Calu3 (cell line): Measurements from ENCODE around the gene LRFN3. TPM values are rescaled to one million over a fixed set of nuclear protein-coding genes. Genes with fewer than 3 reads are reported as not detected.
"Not testable (repeated sequence)": the region's sequence is repeated elsewhere in the genome, so short reads cannot be mapped to it uniquely, and the experiment has no call there.

Experiments
- BruUV-seq: library from RNA; stranded (reverse); fragments of 400-500 nt; replicated peaks from 2 replicates; lab custom pipeline; 2021; lab: Mats Ljungman, UMichigan
- CTCF ChIA-PET: fragments of 300-600 bp; sonication (Branson Sonifier 250); formaldehyde crosslinking; loops from one replicate; lab custom pipeline; 2022; ENCODE audit warnings: antibody characterized with exemption; lab: Charles Lee
- DNase-seq: peaks from one replicate; pipeline ENCODE4 v3.0.0; 2022
- H3K27ac Mint-ChIP-seq: one replicate; pipeline ENCODE4 v1.8.0; 2022; ENCODE audit warnings: mixed read lengths; ENCODE audit not compliant: unreplicated experiment
- H3K27me3 Mint-ChIP-seq: one replicate; pipeline ENCODE4 v1.8.0; 2022; ENCODE audit warnings: mixed read lengths; ENCODE audit not compliant: unreplicated experiment
- H3K36me3 Mint-ChIP-seq: one replicate; pipeline ENCODE4 v1.8.0; 2022; ENCODE audit warnings: mild to moderate bottlenecking, moderate library complexity, mixed read lengths; ENCODE audit not compliant: insufficient read depth, unreplicated experiment
- H3K4me1 Mint-ChIP-seq: one replicate; pipeline ENCODE4 v1.8.0; 2022; ENCODE audit warnings: mild to moderate bottlenecking, low read depth, mixed read lengths; ENCODE audit not compliant: unreplicated experiment
- H3K4me3 Mint-ChIP-seq: one replicate; pipeline ENCODE4 v1.8.0; 2022; ENCODE audit warnings: mild to moderate bottlenecking, low read depth, moderate library complexity, mixed read lengths; ENCODE audit not compliant: unreplicated experiment
- H3K9me3 Mint-ChIP-seq: one replicate; pipeline ENCODE4 v1.8.0; 2022; ENCODE audit warnings: low read depth, mixed read lengths; ENCODE audit not compliant: unreplicated experiment
- CTCF ChIP-seq: fragments of 200-600 bp; IDR thresholded peaks from one replicate; pipeline ENCODE4 v1.8.0; 2022; ENCODE audit warnings: antibody characterized with exemption; ENCODE audit not compliant: unreplicated experiment
- intact Hi-C: fragments of 100-400 bp; cut with micrococcal nuclease; formaldehyde crosslinking; loops from one replicate; pipeline ENCODE4 v1.10.0; 2022; ENCODE audit not compliant: unreplicated experiment
- total RNA-seq: library from RNA; stranded (reverse); gene quantifications from 2 replicates; pipeline ENCODE4 v1.2.3, GENCODE V29; 2022

Gene LRFN3
- total RNA-seq, 1 experiment from 2014 or later: 18.5 TPM

GRCh38 chr19:35978271-35978670 lies 42.1 kb downstream of the LRFN3 start:
- Mint-ChIP-seq H3K9me3 (no peaks in the 10 kb centered on the region), H3K4me3 (no peak overlapping the region), H3K27ac (no peak overlapping the region), H3K36me3 (no peaks in the 10 kb centered on the region), H3K4me1 (no peaks in the 10 kb centered on the region), H3K27me3 (peaks cover 74% of the 10 kb centered on the region)
- BruUV-seq: no TSS peak
- intact Hi-C loops: no loop called here
- DNase-seq: no peak
- TF ChIP-seq CTCF: no peak
- CTCF ChIA-PET: interaction anchor here (2.0 kb wide), 1 partner anchor 11 kb away, joined by 4 read pairs; no protein-coding TSS in a partner anchor

GRCh38 chr19:35978832-35979365 lies 42.7 kb downstream of the LRFN3 start:
- no peak for TF ChIP-seq CTCF
- Mint-ChIP-seq H3K27me3 (peaks cover 74% of the 10 kb centered on the region), H3K27ac (no peak overlapping the region), H3K4me3 (no peak overlapping the region), H3K36me3 (no peaks in the 10 kb centered on the region), H3K9me3 (no peaks in the 10 kb centered on the region), H3K4me1 (no peaks in the 10 kb centered on the region)
- intact Hi-C loops: no loop called here
- CTCF ChIA-PET: no interaction called here
- BruUV-seq: no TSS peak
- DNase-seq: no peak

GRCh38 chr19:35980997-35981396 lies 44.8 kb downstream of the LRFN3 start:
- H3K4me3 Mint-ChIP-seq, intact Hi-C loops, DNase-seq, CTCF ChIA-PET, H3K36me3 Mint-ChIP-seq, H3K9me3 Mint-ChIP-seq, H3K4me1 Mint-ChIP-seq, BruUV-seq, H3K27ac Mint-ChIP-seq: not testable (repeated sequence)
- H3K27me3 Mint-ChIP-seq: peaks cover 87% of the 10 kb centered on the region

GRCh38 chr19:35983177-35983576 lies 47.0 kb downstream of the LRFN3 start:
- CTCF ChIA-PET: interaction anchor here (0.5 kb wide), 1 partner anchor 11 kb away, joined by 3 read pairs; no protein-coding TSS in a partner anchor
- no peak overlapping the region for H3K4me3 Mint-ChIP-seq
- no peak for TF ChIP-seq CTCF
- BruUV-seq: no TSS peak
- no peak overlapping the region for H3K27ac Mint-ChIP-seq
- intact Hi-C loops: no loop called here
- peaks cover 2% of the 10 kb centered on the region for H3K9me3 Mint-ChIP-seq
- H3K27me3 Mint-ChIP-seq: peaks cover 93% of the 10 kb centered on the region
- peaks cover 5% of the 10 kb centered on the region for H3K36me3 Mint-ChIP-seq
- DNase-seq: no peak
- H3K4me1 Mint-ChIP-seq: no peaks in the 10 kb centered on the region

- intact Hi-C loops: no loop called here
- Mint-ChIP-seq H3K9me3 (peaks cover 4% of the 10 kb centered on the region), H3K4me3 (peak overlapping the region; percentile 59), H3K36me3 (peaks cover 5% of the 10 kb centered on the region), H3K27me3 (peaks cover 90% of the 10 kb centered on the region), H3K27ac (no peak overlapping the region), H3K4me1 (no peaks in the 10 kb centered on the region)
- CTCF ChIA-PET: no interaction called here
- no TSS peak for BruUV-seq
- no peak for TF ChIP-seq CTCF
- no peak for DNase-seq
Measured at GRCh38 chr19:35986111-35986510, 49.9 kb downstream of the LRFN3 start.
